ENCODE measurements around the gene CSKMT. TPM values are rescaled to one million over a fixed set of nuclear protein-coding genes. Genes with fewer than 3 reads are reported as not detected.

Gene CSKMT
- total RNA-seq, 1 donor from 2014 or later: 3.1 TPM

- DNase-seq (no peak), ATAC-seq (no peak)
- intact Hi-C loops (cut with micrococcal nuclease): no loop called here
These were observed 47.2 kb downstream of the CSKMT start for GRCh38 chr11:62712276-62712812.

GRCh38 chr11:62712861-62713260 is 47.7 kb downstream of the CSKMT start:
- ATAC-seq (no peak), DNase-seq (no peak)
- intact Hi-C loops (cut with micrococcal nuclease): no loop called here

GRCh38 chr11:62713343-62713742 is 48.2 kb downstream of the CSKMT start:
- ATAC-seq: peak; percentile 13
- DNase-seq: no peak
- intact Hi-C loops (cut with micrococcal nuclease): no loop called here

GRCh38 chr11:62715150-62716130 is 50.3 kb downstream of the CSKMT start:
- intact Hi-C loops (cut with micrococcal nuclease): no loop called here
- no peak for ATAC-seq
- no peak for DNase-seq

- ATAC-seq (no peak), DNase-seq (no peak)
- intact Hi-C loops (cut with micrococcal nuclease): no loop called here
These were observed 51.1 kb downstream of the CSKMT start for GRCh38 chr11:62716206-62716605.

GRCh38 chr11:62716816-62717215 is 51.7 kb downstream of the CSKMT start:
- intact Hi-C loops (cut with micrococcal nuclease): no loop called here
- ATAC-seq (no peak), DNase-seq (no peak)

Other genes starting within 250 kb of the CSKMT start
- gene SCGB1A1, start 246.3 kb upstream of the CSKMT start, total RNA-seq: not detected
- gene AHNAK, start 118.5 kb upstream of the CSKMT start, total RNA-seq: 354 TPM
- 804 TPM for gene EEF1G, start 91.4 kb upstream of the CSKMT start, total RNA-seq
- 12.3 TPM for gene TUT1, start 73.8 kb upstream of the CSKMT start, total RNA-seq
- gene MTA2, start 63.4 kb upstream of the CSKMT start, total RNA-seq: 33.1 TPM
- gene EML3, start 52.5 kb upstream of the CSKMT start, total RNA-seq: 12.9 TPM
- 1.7 TPM for gene ROM1, start 52.1 kb upstream of the CSKMT start, total RNA-seq
- 12.1 TPM for gene B3GAT3, start 43.3 kb upstream of the CSKMT start, total RNA-seq
- gene GANAB, start 18.7 kb upstream of the CSKMT start, total RNA-seq: 106 TPM
- gene INTS5, start 12.0 kb upstream of the CSKMT start, total RNA-seq: 12.0 TPM
- 27.1 TPM for gene C11orf98, start 102 bp upstream of the CSKMT start, total RNA-seq
- gene UQCC3, start 6.4 kb downstream of the CSKMT start, total RNA-seq: 7.7 TPM
- gene LBHD1, start 7.0 kb downstream of the CSKMT start, total RNA-seq: 1.7 TPM
- 88.6 TPM for gene UBXN1, start 13.8 kb downstream of the CSKMT start, total RNA-seq
- 3.4 TPM for gene LRRN4CL, start 24.2 kb downstream of the CSKMT start, total RNA-seq
- 15.2 TPM for gene BSCL2, start 42.1 kb downstream of the CSKMT start, total RNA-seq
- gene GNG3, start 42.4 kb downstream of the CSKMT start, total RNA-seq: not detected
- 35.8 TPM for gene HNRNPUL2, start 62.1 kb downstream of the CSKMT start, total RNA-seq
- 15.1 TPM for gene TTC9C, start 63.2 kb downstream of the CSKMT start, total RNA-seq
- 10.1 TPM for gene ZBTB3, start 88.8 kb downstream of the CSKMT start, total RNA-seq
- 43.5 TPM for gene POLR2G, start 96.3 kb downstream of the CSKMT start, total RNA-seq
- gene TAF6L, start 106.1 kb downstream of the CSKMT start, total RNA-seq: 8.8 TPM
- 16.9 TPM for gene TMEM179B, start 122.1 kb downstream of the CSKMT start, total RNA-seq
- gene TMEM223, start 126.7 kb downstream of the CSKMT start, total RNA-seq: 21.7 TPM
- gene NXF1, start 140.1 kb downstream of the CSKMT start, total RNA-seq: 49.6 TPM
- 19.5 TPM for gene STX5, start 166.7 kb downstream of the CSKMT start, total RNA-seq
- not detected for gene TEX54, start 167.5 kb downstream of the CSKMT start, total RNA-seq
- gene WDR74, start 174.3 kb downstream of the CSKMT start, total RNA-seq: 25.8 TPM
- 36.4 TPM for gene SLC3A2, start 215.6 kb downstream of the CSKMT start, total RNA-seq

Data from left ventricle myocardium superior (tissue), 1 donor.